ENCODE measurements around the gene GSDME. TPM values are rescaled to one million over a fixed set of nuclear protein-coding genes. Genes with fewer than 3 reads are reported as not detected.
A peak's percentile ranks its signal among the peaks of the same experiment; 100 is the strongest.

GSDME gene
- total and polyA plus RNA-seq, 7 donors: 4.9 to 32.1 (median 14.1) TPM

DNA sequence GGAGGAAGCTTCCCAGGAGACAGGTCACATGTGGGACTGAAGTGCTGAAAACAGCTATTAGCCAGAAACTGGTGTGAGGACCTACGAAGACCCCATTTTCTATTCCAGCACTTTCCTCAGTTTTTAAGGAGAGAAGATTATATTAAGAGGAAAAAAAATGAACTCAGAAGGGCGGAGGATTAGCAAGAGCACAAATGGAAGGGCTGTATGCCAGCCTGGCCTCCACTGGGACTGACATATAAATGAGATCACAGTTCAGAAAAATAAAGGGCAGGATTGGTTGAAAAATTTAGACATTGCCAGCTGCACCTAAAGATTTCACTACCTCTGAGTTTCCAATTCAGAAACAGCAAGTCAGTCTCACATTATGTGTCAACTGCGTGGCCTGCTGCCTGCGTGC is 53.0 kb downstream of the GSDME start:
- DNase-seq (peak in 1 of 2 donors; percentile 71), ATAC-seq (peak in 3 of 4 donors; percentile 5 to 29 (median 7))
- H3K27me3 ChIP-seq (ENCODE audit: insufficient read depth in 3 of 3, low read length in 2 of 3): no peaks in the 10 kb centered on the region
- TF ChIP-seq, protein P1, sequence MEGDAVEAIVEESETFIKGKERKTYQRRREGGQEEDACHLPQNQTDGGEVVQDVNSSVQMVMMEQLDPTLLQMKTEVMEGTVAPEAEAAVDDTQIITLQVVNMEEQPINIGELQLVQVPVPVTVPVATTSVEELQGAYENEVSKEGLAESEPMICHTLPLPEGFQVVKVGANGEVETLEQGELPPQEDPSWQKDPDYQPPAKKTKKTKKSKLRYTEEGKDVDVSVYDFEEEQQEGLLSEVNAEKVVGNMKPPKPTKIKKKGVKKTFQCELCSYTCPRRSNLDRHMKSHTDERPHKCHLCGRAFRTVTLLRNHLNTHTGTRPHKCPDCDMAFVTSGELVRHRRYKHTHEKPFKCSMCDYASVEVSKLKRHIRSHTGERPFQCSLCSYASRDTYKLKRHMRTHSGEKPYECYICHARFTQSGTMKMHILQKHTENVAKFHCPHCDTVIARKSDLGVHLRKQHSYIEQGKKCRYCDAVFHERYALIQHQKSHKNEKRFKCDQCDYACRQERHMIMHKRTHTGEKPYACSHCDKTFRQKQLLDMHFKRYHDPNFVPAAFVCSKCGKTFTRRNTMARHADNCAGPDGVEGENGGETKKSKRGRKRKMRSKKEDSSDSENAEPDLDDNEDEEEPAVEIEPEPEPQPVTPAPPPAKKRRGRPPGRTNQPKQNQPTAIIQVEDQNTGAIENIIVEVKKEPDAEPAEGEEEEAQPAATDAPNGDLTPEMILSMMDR (IDR thresholded peaks at IDR 0.05): no peak
- no peak overlapping the region for H3K4me3 ChIP-seq
- peaks cover 64% of the 10 kb centered on the region for H3K4me1 ChIP-seq
- H3K27ac ChIP-seq: peak overlapping the region; percentile 58
- 39 to 50% (median 46%) methylated on average over 4 of the region's 4 CpGs for WGBS, 3 donors
- no peaks in the 10 kb centered on the region for H3K9me3 ChIP-seq
- H3K36me3 ChIP-seq (ENCODE audit: insufficient read depth in 1 of 2, low read depth in 1 of 2): no peaks in the 10 kb centered on the region
- intact Hi-C loops (cut with DNase I): no loop called here

DNA sequence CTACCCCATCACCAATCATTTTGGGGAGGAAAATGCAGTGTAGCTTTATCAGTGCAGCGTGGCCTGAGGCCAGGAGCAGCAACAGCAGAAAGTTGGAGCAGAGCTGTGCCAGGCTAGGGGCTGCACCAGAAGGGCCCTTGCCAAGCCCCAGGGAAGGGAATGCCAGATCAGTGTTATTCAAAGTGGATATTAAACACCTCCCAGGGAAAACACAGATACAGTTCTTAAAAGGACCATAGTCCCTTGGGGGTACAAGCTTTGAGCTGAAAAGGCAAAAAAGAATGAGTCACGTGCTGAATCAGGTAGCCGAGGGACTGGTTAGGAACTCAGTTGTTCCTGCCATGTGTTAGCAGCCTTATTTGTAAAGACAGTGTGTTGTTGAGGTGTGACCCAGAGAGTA is 54.0 kb downstream of the GSDME start:
- H3K4me1 ChIP-seq: peaks cover 71% of the 10 kb centered on the region
- no peaks in the 10 kb centered on the region for H3K9me3 ChIP-seq
- ATAC-seq (no peak), DNase-seq (no peak)
- H3K27me3 ChIP-seq (ENCODE audit: insufficient read depth in 3 of 3, low read length in 2 of 3): no peaks in the 10 kb centered on the region
- H3K27ac ChIP-seq: peak overlapping the region; percentile 58
- intact Hi-C loops (cut with DNase I): no loop called here
- no peak overlapping the region for H3K4me3 ChIP-seq
- peaks cover 0 to 4% of the 10 kb centered on the region in 2 donors for H3K36me3 ChIP-seq (ENCODE audit: insufficient read depth in 1 of 2, low read depth in 1 of 2)
- 51 to 56% (median 53%) methylated on average over 3 of the region's 3 CpGs for WGBS, 3 donors
- TF ChIP-seq, protein P1 (IDR thresholded peaks at IDR 0.05): no peak

DNA sequence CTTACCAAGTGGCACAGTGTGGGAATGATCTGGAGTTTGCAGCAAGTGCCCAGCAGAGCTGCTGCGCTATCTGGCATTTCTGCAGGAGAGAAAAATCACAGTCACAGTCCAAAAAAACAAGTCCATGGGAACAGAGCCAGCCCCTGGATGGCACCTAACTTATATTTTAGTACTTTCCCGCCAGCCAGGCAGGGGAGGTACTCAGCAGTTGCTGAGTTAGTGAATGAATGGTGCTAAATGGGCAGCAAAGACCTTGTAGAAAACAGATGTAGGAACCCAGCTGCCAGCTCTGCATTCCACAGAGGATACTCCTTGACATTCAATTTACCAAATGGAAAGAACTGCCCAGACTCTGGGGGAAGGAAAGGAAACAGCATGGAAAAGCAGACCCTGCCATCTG is 54.5 kb downstream of the GSDME start:
- DNase-seq: no peak
- H3K9me3 ChIP-seq: no peaks in the 10 kb centered on the region
- H3K27ac ChIP-seq: no peak overlapping the region
- H3K27me3 ChIP-seq (ENCODE audit: insufficient read depth in 3 of 3, low read length in 2 of 3): no peaks in the 10 kb centered on the region
- TF ChIP-seq, protein P1 (IDR thresholded peaks at IDR 0.05): no peak
- peaks cover 76% of the 10 kb centered on the region for H3K4me1 ChIP-seq
- H3K4me3 ChIP-seq: no peak overlapping the region
- ATAC-seq: no peak
- intact Hi-C loops (cut with DNase I): no loop called here
- 24 to 37% (median 29%) methylated on average over 2 of the region's 2 CpGs for WGBS, 3 donors
- peaks cover 0 to 4% of the 10 kb centered on the region in 2 donors for H3K36me3 ChIP-seq (ENCODE audit: insufficient read depth in 1 of 2, low read depth in 1 of 2)

DNA sequence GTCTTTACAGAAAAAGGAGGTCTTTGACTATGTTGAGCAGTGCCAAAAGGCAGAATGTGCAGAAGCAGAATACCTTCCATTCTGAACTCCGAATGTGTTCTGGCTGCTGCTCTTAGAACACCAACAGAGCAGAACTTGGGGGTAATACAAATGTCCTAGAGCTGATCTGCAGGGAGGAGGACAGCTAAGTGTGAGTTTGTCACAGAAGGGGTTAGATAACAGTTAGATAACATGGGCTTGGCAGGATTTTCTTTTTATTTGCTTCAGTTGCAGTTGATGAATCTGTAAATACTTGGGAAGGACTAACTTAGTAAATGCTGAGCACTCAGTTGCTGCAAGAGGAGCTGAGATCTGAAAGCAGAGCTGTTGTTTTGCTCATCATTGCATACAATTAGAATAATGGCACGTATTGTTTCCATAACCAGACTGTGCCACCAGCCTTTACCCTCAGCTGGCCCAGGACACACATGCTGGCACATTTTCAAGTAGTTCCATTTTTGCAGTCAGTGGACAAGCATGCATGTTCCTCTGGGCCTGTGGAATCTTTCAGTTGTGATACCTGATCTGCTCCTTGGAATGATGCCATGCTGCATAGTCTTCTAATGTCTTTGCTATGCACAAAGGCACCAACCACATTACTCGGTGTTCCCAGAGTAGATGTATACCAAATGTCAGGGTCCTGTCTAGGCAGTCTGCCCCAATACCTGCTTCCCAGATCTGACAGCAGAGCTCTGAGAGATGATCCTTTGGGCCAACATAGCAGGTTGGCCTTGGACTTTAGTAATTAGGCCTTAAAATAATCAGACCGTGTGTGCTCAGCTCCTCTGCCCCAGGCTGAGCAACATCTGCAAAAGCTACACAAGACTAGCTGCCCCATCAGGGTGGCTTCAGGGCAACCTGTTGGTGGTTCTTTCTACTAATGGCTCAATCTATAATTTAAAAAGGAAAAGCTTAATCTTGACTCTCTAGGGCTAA is 55.7 kb downstream of the GSDME start:
- intact Hi-C loops (cut with DNase I): no loop called here
- H3K27me3 ChIP-seq (ENCODE audit: insufficient read depth in 3 of 3, low read length in 2 of 3): no peaks in the 10 kb centered on the region
- H3K4me1 ChIP-seq: peaks cover 73% of the 10 kb centered on the region
- TF ChIP-seq, protein P1 (IDR thresholded peaks at IDR 0.05): no peak
- H3K4me3 ChIP-seq: no peak overlapping the region
- H3K36me3 ChIP-seq (ENCODE audit: insufficient read depth in 1 of 2, low read depth in 1 of 2): peaks cover 0 to 4% of the 10 kb centered on the region in 2 donors
- 24 to 28% (median 27%) methylated on average over 4 of the region's 4 CpGs for WGBS, 3 donors
- H3K9me3 ChIP-seq: no peaks in the 10 kb centered on the region
- peak overlapping the region; percentile 24 for H3K27ac ChIP-seq
- ATAC-seq (peak; percentile 76 to 88 (median 86)), DNase-seq (no peak)

Measured in psoas muscle (tissue), 8 donors.